ENCODE results near the gene DTX4. TPM values are rescaled to one million over a fixed set of nuclear protein-coding genes. Genes with fewer than 3 reads are reported as not detected.
"Not testable (repeated sequence)": the region's sequence is repeated elsewhere in the genome, so short reads cannot be mapped to it uniquely, and the experiment has no call there.

The DTX4 gene
- total and polyA plus RNA-seq, 2 of the 4 experiments (the other 2 are of a cell fraction): 2.7 to 3.0 TPM

GRCh38 chr11:59135648-59136461, 36.1 kb upstream of the DTX4 start (continued):
- TF ChIP-seq RCOR1 (IDR thresholded peaks at IDR 0.05; ENCODE audit: insufficient replicate concordance, low read length) (no peak), MAZ (IDR thresholded peaks at IDR 0.05; ENCODE audit: borderline replicate concordance, low read depth, low read length) (peak; percentile 88; the same call in 1 of the 2 replicates), FOS (IDR thresholded peaks at IDR 0.05; ENCODE audit: low read depth, low read length) (no peak)

- DNase-seq; H3K9me1 ChIP-seq (ENCODE audit: insufficient read depth, low read length); H4K5ac ChIP-seq (ENCODE audit: low read depth, low read length); H2AK9ac ChIP-seq (replicated peaks; ENCODE audit: low read depth, low read length, poor library complexity); H3K4me3 ChIP-seq (ENCODE audit: insufficient read depth, low read depth, low read length); H3K27ac ChIP-seq (ENCODE audit: insufficient read depth, low read length); BruUV-seq (replicated peaks); H3K56ac ChIP-seq (ENCODE audit: extremely low read depth, insufficient read depth, low read length); H3K4me2 ChIP-seq (ENCODE audit: low read depth, low read length); H4K8ac ChIP-seq (ENCODE audit: low read depth in 2 of 2, low read length in 2 of 2); H3K9ac ChIP-seq (ENCODE audit: low read depth, low read length); H3K27me3 ChIP-seq (ENCODE audit: control insufficient read depth, insufficient read depth, low read length); H3K36me3 ChIP-seq (ENCODE audit: control insufficient read depth, insufficient read depth, low read length); H2AFZ ChIP-seq (replicated peaks; ENCODE audit: low read length, poor library complexity); dilution Hi-C loops (cut with HindIII; ENCODE audit: low sequenced_read_pairs, unreplicated experiment); H3K18ac ChIP-seq (ENCODE audit: low read depth, low read length); H2AK5ac ChIP-seq (ENCODE audit: low read depth, low read length); H2BK120ac ChIP-seq (ENCODE audit: low read depth, low read length); H3K4me1 ChIP-seq (ENCODE audit: control insufficient read depth, insufficient read depth, low read length); POLR2A ChIA-PET (ENCODE audit: unreplicated experiment); H3K9me3 ChIP-seq (ENCODE audit: control insufficient read depth, insufficient read depth, low read length); H2BK15ac ChIP-seq (ENCODE audit: low read depth, low read length); ATAC-seq (ENCODE audit: low read depth); H3K4ac ChIP-seq (ENCODE audit: low read depth, low read length); H3K14ac ChIP-seq (replicated peaks; ENCODE audit: low read depth, low read length); H3K79me1 ChIP-seq (ENCODE audit: low read depth in 1 of 2, low read length in 2 of 2); H2BK20ac ChIP-seq (ENCODE audit: low read depth, low read length); H4K20me1 ChIP-seq (ENCODE audit: insufficient read depth, low read length); H2BK5ac ChIP-seq (ENCODE audit: low read depth, low read length, poor library complexity, severe bottlenecking); H4K91ac ChIP-seq (ENCODE audit: insufficient read depth, low read depth, low read length); H3K23ac ChIP-seq (ENCODE audit: low read depth, low read length): not testable (repeated sequence)
- WGBS, 2 experiments (ENCODE audit: extremely low coverage in 2 of 2, insufficient read length in 1 of 2): 83% methylated on average over 1 of the region's 6 CpGs; no CpG with 5 or more reads in 1 of the 2 experiments
- intact Hi-C loops (cut with micrococcal nuclease) (loop anchor here (1.0 to 5.0 kb wide), 5 partner anchors 39 to 484 kb away; no protein-coding TSS in a partner anchor), in situ Hi-C loops (cut with MboI; ENCODE audit: low sequenced_read_pairs) (loop anchor here (5.0 kb wide), 1 partner anchor 79 kb away; no protein-coding TSS in a partner anchor)
- CTCF ChIA-PET: interaction anchor here (0.6 to 1.7 kb wide), 18 partner anchors 8 to 166 kb away, joined by 3 to 13 read pairs (median 6); partner anchors contain the start of genes DTX4 and FAM111B
These were observed 35.4 kb upstream of the DTX4 start for GRCh38 chr11:59136551-59136950.
